Adrenal gland (tissue), 12 donors: Measurements from ENCODE around the gene OPCML. TPM values are rescaled to one million over a fixed set of nuclear protein-coding genes. Genes with fewer than 3 reads are reported as not detected.

ENCODE experiments used
- DNase-seq, 7 donors: peaks; one replicate each; pipeline ENCODE4 v3.0.0-alpha.2; 2019 to 2020
- H3K27ac ChIP-seq, 5 donors: fragments of 200-600 bp; sonication (generic) in 4 of 5; 1 replicate in 3 of 5; 2 replicates in 2 of 5; pipeline versions ENCODE4 v1.5.1 to v1.8.0; 2016 to 2020; ENCODE audit warnings: mild to moderate bottlenecking in 1 of 5
- H3K27me3 ChIP-seq: fragments of 200-600 bp; 2 replicates; pipeline ENCODE4 v1.8.0; 2021
- H3K36me3 ChIP-seq, 2 donors: fragments of 200-600 bp; replicated peaks in 1 of 2; 1 replicate in 1 of 2; 2 replicates in 1 of 2; pipeline versions ENCODE4 v1.5.1 to v1.8.0; 2018 to 2022
- H3K4me1 ChIP-seq, 2 donors: fragments of 200-600 bp; replicated peaks in 1 of 2; 1 replicate in 1 of 2; 2 replicates in 1 of 2; pipeline versions ENCODE4 v1.5.1 to v1.8.0; 2018 to 2021
- H3K4me3 ChIP-seq, 4 donors: fragments of 200-600 bp; sonication (generic) in 3 of 4; one replicate each; pipeline ENCODE4 v1.5.1; 2016 to 2018
- H3K9me3 ChIP-seq, 3 donors: fragments of 200-600 bp; sonication (generic) in 1 of 3; replicated peaks in 1 of 3; 1 replicate in 2 of 3; 2 replicates in 1 of 3; pipeline versions ENCODE4 v1.5.1 to v1.8.0; 2016 to 2021
- POLR2A ChIP-seq, 2 donors: fragments of 450-650 bp; IDR thresholded peaks; one replicate each; pipeline ENCODE4 v1.6.1; 2017; ENCODE audit warnings: antibody characterized with exemption in 2 of 2, mild to moderate bottlenecking in 2 of 2, moderate library complexity in 1 of 2
- WGBS, 4 donors: extraction: QIAGEN DNeasy Blood & Tissue Kit in 2 of 4; methylation state at CpG; one replicate each; pipeline versions ENCODE4 v1.1.5 to v1.1.7; 2013 to 2017; 5-methylcytosine and 5-hydroxymethylcytosine counted together
- intact Hi-C, 2 donors: fragments of 100-400 bp; cut with DNase I; formaldehyde crosslinking; loops; one replicate each; pipeline versions ENCODE4 v1.14.1 to v1.15.0; 2022 to 2023
- polyA plus RNA-seq, 3 donors: library from polyadenylated mRNA; stranded (reverse); fragments of 200-250 nt in 2 of 3; fragments of 350-450 nt in 1 of 3; fragmentation: Illumina TruSeq in 1 of 3; extraction: RNeasy Lipid Tissue Mini Kit (QIAGEN cat#74804) in 1 of 3; gene quantifications; one replicate each; pipeline ENCODE4 v1.2.3, GENCODE V29; 2013 to 2014
- total RNA-seq, 9 donors: library from RNA; depleted of rRNA in 4 of 9; stranded (reverse); fragments of >200 nt in 4 of 9; fragments of 120-200 nt in 1 of 9; fragmentation: NEBNext Ultra II Directional in 1 of 9; extraction: Animal tissue kit (Norgen Biotek cat#: 25700) in 1 of 9; gene quantifications; one replicate each; pipeline versions ENCODE4 v1.1.0 to v1.2.4, GENCODE V29; 2013 to 2023
- TF ChIP-seq, protein P1 (sequence below), 6 experiments: fragments of 450-650 bp in 4 of 6; fragments of 200-600 bp in 2 of 6; sonication (generic) in 1 of 6; IDR thresholded peaks; 1 replicate in 5 of 6; 2 replicates in 1 of 6; pipeline versions ENCODE4 v1.5.1 to v1.8.0; 2016 to 2021; ENCODE audit warnings: antibody characterized with exemption in 6 of 6, mild to moderate bottlenecking in 2 of 6, moderate library complexity in 1 of 6
- donor health status: healthy with polysubstance abuse.
- donor health status: Bipolar disorder and iron deficiency.
- donor health status: DM: yes; HTN: yes; CAD: no.
- donor health status: DM: no; HTN: no; CAD: no.
- donor health status: DM: no; HTN: no; CAD: no.
- donor health status: DM: yes; HTN: yes; CAD: no.

OPCML gene
- total and polyA plus RNA-seq, 12 donors: 0.10 to 5.5 (median 0.72) TPM; not detected in 5

DNA sequence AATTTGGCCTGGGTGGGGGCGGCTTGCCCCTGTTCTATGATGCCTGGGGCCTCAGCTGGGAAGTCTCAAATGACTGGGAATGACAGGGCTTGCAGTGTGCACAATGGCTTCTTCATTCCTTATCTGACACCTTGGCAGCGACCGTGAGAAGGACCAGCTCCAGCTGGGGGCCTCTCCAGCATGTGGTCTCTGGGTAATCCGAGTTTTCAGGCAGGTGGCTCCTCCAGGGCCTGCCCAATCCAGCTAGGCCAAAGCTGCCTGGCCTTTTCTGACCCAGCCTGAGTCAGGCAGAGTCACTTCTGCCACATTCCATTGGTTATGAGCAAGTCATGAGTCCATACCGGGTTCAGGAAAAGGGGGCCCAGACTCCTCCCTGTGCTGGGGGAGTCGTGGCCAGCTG lies 646.0 kb downstream of the OPCML start:
- H3K4me3 ChIP-seq: no peak overlapping the region
- H3K36me3 ChIP-seq: no peaks in the 10 kb centered on the region
- no peak overlapping the region for H3K27ac ChIP-seq
- no peak for DNase-seq
- TF ChIP-seq POLR2A (IDR thresholded peaks at IDR 0.05): no peak
- TF ChIP-seq, protein P1, sequence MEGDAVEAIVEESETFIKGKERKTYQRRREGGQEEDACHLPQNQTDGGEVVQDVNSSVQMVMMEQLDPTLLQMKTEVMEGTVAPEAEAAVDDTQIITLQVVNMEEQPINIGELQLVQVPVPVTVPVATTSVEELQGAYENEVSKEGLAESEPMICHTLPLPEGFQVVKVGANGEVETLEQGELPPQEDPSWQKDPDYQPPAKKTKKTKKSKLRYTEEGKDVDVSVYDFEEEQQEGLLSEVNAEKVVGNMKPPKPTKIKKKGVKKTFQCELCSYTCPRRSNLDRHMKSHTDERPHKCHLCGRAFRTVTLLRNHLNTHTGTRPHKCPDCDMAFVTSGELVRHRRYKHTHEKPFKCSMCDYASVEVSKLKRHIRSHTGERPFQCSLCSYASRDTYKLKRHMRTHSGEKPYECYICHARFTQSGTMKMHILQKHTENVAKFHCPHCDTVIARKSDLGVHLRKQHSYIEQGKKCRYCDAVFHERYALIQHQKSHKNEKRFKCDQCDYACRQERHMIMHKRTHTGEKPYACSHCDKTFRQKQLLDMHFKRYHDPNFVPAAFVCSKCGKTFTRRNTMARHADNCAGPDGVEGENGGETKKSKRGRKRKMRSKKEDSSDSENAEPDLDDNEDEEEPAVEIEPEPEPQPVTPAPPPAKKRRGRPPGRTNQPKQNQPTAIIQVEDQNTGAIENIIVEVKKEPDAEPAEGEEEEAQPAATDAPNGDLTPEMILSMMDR (IDR thresholded peaks at IDR 0.05): no peak
- no peaks in the 10 kb centered on the region for H3K27me3 ChIP-seq
- H3K9me3 ChIP-seq: no peaks in the 10 kb centered on the region
- intact Hi-C loops: no loop called here
- no peaks in the 10 kb centered on the region for H3K4me1 ChIP-seq
- WGBS, 4 donors: 72 to 79% (median 76%) methylated on average over 6 of the region's 6 CpGs

DNA sequence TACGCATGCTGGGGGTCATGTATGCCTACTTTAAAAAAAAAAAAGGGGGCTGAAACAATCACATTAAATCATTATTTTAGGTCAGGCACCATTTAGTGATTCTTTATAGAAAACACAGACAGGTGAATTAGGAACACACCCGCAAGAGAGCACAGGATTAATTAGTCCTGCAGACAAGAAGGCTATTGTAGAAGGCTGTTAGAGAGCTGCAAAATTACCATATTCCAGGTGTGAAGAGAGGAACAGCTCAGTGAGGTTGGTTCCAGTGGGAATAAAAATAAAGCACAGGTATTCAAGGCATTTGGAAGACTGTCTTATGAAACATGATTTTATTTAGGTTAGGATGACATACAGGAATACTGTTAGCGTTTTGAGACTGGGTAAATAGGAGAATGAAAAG lies 649.1 kb downstream of the OPCML start:
- intact Hi-C loops: no loop called here
- TF ChIP-seq, protein P1 (IDR thresholded peaks at IDR 0.05): no peak
- no peak for TF ChIP-seq POLR2A (IDR thresholded peaks at IDR 0.05)
- Histone ChIP-seq H3K4me1 (no peaks in the 10 kb centered on the region), H3K4me3 (no peak overlapping the region), H3K9me3 (no peaks in the 10 kb centered on the region), H3K27ac (no peak overlapping the region), H3K36me3 (no peaks in the 10 kb centered on the region), H3K27me3 (no peaks in the 10 kb centered on the region)
- DNase-seq: no peak
- 81 to 90% (median 88%) methylated on average over 3 of the region's 3 CpGs for WGBS, 4 donors

DNA sequence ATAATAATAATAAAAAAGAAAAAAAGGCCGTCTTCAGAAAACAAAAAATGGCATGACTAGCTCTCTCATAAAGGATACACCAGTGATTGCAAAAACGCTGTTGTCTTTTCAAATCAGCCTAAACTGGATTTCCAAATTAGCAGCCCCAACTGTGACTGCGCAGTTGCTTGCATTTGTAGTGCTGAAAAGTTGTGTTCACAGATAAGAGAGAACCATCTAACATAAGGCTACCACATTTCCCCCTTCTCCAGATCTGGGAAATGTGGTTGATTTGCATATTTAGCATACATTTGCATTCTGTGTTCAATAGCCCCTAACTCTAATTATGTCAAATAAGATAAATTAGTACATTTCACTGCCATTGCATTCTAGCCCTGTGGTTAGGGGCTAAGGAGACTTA lies 650.7 kb downstream of the OPCML start:
- intact Hi-C loops: no loop called here
- TF ChIP-seq, protein P1 (IDR thresholded peaks at IDR 0.05): no peak
- TF ChIP-seq POLR2A (IDR thresholded peaks at IDR 0.05): no peak
- Histone ChIP-seq H3K9me3 (no peaks in the 10 kb centered on the region), H3K36me3 (no peaks in the 10 kb centered on the region), H3K27ac (no peak overlapping the region), H3K27me3 (no peaks in the 10 kb centered on the region), H3K4me1 (no peaks in the 10 kb centered on the region), H3K4me3 (no peak overlapping the region)
- 60 to 76% (median 70%) methylated on average over 3 of the region's 3 CpGs for WGBS, 4 donors
- no peak for DNase-seq

DNA sequence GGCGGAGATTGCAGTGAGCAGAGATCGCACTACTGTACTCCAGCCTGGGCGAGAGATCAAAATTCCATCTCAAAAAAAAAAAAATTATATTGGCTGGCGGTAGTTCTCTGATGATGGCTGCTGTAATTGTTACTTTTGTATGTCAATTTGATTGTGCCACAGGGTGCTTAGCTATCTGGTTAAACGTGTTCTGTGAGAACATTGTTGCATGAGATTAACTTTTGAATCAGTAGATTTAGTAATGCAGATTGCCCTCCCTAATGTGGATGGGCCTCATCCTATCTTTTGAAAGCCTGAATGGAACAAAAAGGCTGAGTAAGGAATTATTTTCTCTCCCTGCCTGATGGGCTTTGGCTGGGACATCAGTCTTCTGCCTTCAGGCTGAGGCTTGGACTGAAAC lies 654.2 kb downstream of the OPCML start:
- H3K4me3 ChIP-seq: no peak overlapping the region
- no peak for TF ChIP-seq POLR2A (IDR thresholded peaks at IDR 0.05)
- TF ChIP-seq, protein P1 (IDR thresholded peaks at IDR 0.05): no peak
- H3K4me1 ChIP-seq: no peaks in the 10 kb centered on the region
- DNase-seq: no peak
- H3K27me3 ChIP-seq: no peaks in the 10 kb centered on the region
- no peaks in the 10 kb centered on the region for H3K9me3 ChIP-seq
- H3K36me3 ChIP-seq: no peaks in the 10 kb centered on the region
- no peak overlapping the region for H3K27ac ChIP-seq
- 86 to 91% (median 87%) methylated on average over 5 of the region's 5 CpGs for WGBS, 4 donors
- intact Hi-C loops: no loop called here
